Body of pancreas (tissue), 4 donors: ENCODE results near the gene DYNC2H1. TPM values are rescaled to one million over a fixed set of nuclear protein-coding genes. Genes with fewer than 3 reads are reported as not detected.

Source experiments
- ATAC-seq: fragments of 150-250 bp; one replicate; pipeline ENCODE4 v1.9.1; 2016
- DNase-seq, 4 donors: peaks; one replicate each; pipeline ENCODE4 v3.0.0-alpha.2; 2019
- H3K27ac ChIP-seq, 4 donors: fragments of 200-600 bp; sonication (generic); 1 replicate in 3 of 4; 2 replicates in 1 of 4; pipeline versions ENCODE4 v1.5.1 to v1.6.1; 2016 to 2019; ENCODE audit warnings: mild to moderate bottlenecking in 1 of 4, mixed read lengths in 1 of 4, moderate library complexity in 1 of 4
- H3K27me3 ChIP-seq, 2 donors: fragments of 200-600 bp; sonication (generic); one replicate each; pipeline ENCODE4 v1.6.0; 2016; ENCODE audit warnings: mild to moderate bottlenecking in 1 of 2
- H3K36me3 ChIP-seq, 2 donors: fragments of 200-600 bp; sonication (generic); replicated peaks in 1 of 2; 2 replicates each; pipeline ENCODE4 v1.5.1; 2016; ENCODE audit warnings: low read depth in 2 of 2; ENCODE audit not compliant: insufficient read depth in 1 of 2
- H3K4me1 ChIP-seq: fragments of 200-600 bp; sonication (generic); one replicate; pipeline ENCODE4 v1.6.0; 2016
- H3K4me3 ChIP-seq, 2 donors: fragments of 200-600 bp; sonication (generic); 1 replicate in 1 of 2; 2 replicates in 1 of 2; pipeline ENCODE4 v1.5.1; 2016 to 2019
- H3K9me3 ChIP-seq, 3 donors: fragments of 200-600 bp; sonication (generic); 1 replicate in 2 of 3; 2 replicates in 1 of 3; pipeline ENCODE4 v1.5.1; 2016
- POLR2A ChIP-seq, 3 donors: fragments of 450-650 bp; IDR thresholded peaks; one replicate each; pipeline ENCODE4 v1.6.1; 2016; ENCODE audit warnings: antibody characterized with exemption in 3 of 3, mild to moderate bottlenecking in 2 of 3
- WGBS, 2 donors: methylation state at CpG; one replicate each; pipeline ENCODE4 v1.1.5; 2017; 5-methylcytosine and 5-hydroxymethylcytosine counted together
- intact Hi-C: fragments of 100-400 bp; cut with DNase I; formaldehyde crosslinking; loops from one replicate; pipeline ENCODE4 v1.15.1; 2023
- total RNA-seq, 2 donors: library from RNA; depleted of rRNA; stranded (reverse); fragments of >200 nt; gene quantifications; one replicate each; pipeline ENCODE4 v1.1.0, GENCODE V29; 2016
- TF ChIP-seq, protein P1 (sequence below), 7 experiments: fragments of 450-650 bp in 4 of 7; fragments of 200-600 bp in 3 of 7; sonication (generic) in 3 of 7; IDR thresholded peaks; one replicate each; pipeline ENCODE4 v1.5.1; 2016 to 2019; ENCODE audit warnings: antibody characterized with exemption in 7 of 7

Gene DYNC2H1
- total RNA-seq, 2 donors from 2014 or later, result 12.2 to 19.5 TPM

GRCh38 chr11:103338621-103339484 lies 229.6 kb downstream of the DYNC2H1 start:
- no peaks in the 10 kb centered on the region for H3K27me3 ChIP-seq
- no peak for TF ChIP-seq POLR2A (IDR thresholded peaks at IDR 0.05)
- TF ChIP-seq, protein P1, sequence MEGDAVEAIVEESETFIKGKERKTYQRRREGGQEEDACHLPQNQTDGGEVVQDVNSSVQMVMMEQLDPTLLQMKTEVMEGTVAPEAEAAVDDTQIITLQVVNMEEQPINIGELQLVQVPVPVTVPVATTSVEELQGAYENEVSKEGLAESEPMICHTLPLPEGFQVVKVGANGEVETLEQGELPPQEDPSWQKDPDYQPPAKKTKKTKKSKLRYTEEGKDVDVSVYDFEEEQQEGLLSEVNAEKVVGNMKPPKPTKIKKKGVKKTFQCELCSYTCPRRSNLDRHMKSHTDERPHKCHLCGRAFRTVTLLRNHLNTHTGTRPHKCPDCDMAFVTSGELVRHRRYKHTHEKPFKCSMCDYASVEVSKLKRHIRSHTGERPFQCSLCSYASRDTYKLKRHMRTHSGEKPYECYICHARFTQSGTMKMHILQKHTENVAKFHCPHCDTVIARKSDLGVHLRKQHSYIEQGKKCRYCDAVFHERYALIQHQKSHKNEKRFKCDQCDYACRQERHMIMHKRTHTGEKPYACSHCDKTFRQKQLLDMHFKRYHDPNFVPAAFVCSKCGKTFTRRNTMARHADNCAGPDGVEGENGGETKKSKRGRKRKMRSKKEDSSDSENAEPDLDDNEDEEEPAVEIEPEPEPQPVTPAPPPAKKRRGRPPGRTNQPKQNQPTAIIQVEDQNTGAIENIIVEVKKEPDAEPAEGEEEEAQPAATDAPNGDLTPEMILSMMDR (IDR thresholded peaks at IDR 0.05), result no peak
- 77 to 100% methylated on average over 1 to 2 of the region's 2 CpGs for WGBS, 2 donors
- no peak overlapping the region for H3K4me3 ChIP-seq
- H3K4me1 ChIP-seq, result no peaks in the 10 kb centered on the region
- H3K27ac ChIP-seq, result no peak overlapping the region
- no peaks in the 10 kb centered on the region for H3K9me3 ChIP-seq
- H3K36me3 ChIP-seq, result no peaks in the 10 kb centered on the region
- DNase-seq (no peak), ATAC-seq (no peak)
- intact Hi-C loops, result no loop called here

- intact Hi-C loops, result no loop called here
- Histone ChIP-seq H3K36me3 (no peaks in the 10 kb centered on the region), H3K9me3 (no peaks in the 10 kb centered on the region), H3K27me3 (no peaks in the 10 kb centered on the region), H3K4me3 (no peak overlapping the region), H3K4me1 (no peaks in the 10 kb centered on the region), H3K27ac (no peak overlapping the region)
- DNase-seq (no peak), ATAC-seq (no peak)
- 65 to 80% methylated on average over 6 of the region's 6 CpGs for WGBS, 2 donors
- TF ChIP-seq, protein P1 (IDR thresholded peaks at IDR 0.05), result no peak
- no peak for TF ChIP-seq POLR2A (IDR thresholded peaks at IDR 0.05)
These were observed 230.2 kb downstream of the DYNC2H1 start for GRCh38 chr11:103339485-103339857.

DNA sequence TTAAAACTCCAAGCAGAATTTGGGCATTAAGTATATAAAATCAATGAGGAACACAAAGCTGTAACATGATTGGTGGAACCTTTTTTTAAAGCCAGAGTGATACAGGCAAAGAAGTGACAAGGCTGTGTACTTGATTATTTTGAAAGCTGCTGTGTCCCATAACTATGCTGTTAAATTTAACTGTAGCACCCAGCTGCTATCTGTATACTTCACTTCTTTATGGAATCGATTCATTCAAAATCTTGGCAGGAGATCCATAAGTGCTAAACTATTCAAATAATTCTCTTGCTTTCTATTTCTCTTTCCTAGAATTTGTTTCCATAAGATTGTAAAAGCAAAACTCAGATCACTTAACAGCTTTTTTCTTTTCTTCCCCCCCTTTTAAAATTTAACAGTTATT lies 231.7 kb downstream of the DYNC2H1 start:
- no peaks in the 10 kb centered on the region for H3K4me1 ChIP-seq
- H3K27me3 ChIP-seq, result no peaks in the 10 kb centered on the region
- TF ChIP-seq POLR2A (IDR thresholded peaks at IDR 0.05), result no peak
- TF ChIP-seq, protein P1 (IDR thresholded peaks at IDR 0.05), result no peak
- no peaks in the 10 kb centered on the region for H3K36me3 ChIP-seq
- intact Hi-C loops, result no loop called here
- 17 to 19% methylated on average over 1 of the region's 1 CpG for WGBS, 2 donors
- ATAC-seq, result no peak
- H3K27ac ChIP-seq, result no peak overlapping the region
- H3K4me3 ChIP-seq, result no peak overlapping the region
- DNase-seq, result no peak
- H3K9me3 ChIP-seq, result no peaks in the 10 kb centered on the region

GRCh38 chr11:103344886-103345285 lies 235.7 kb downstream of the DYNC2H1 start:
- H3K9me3 ChIP-seq, result no peaks in the 10 kb centered on the region
- no peaks in the 10 kb centered on the region for H3K27me3 ChIP-seq
- TF ChIP-seq, protein P1 (IDR thresholded peaks at IDR 0.05), result no peak
- TF ChIP-seq POLR2A (IDR thresholded peaks at IDR 0.05), result no peak
- ATAC-seq (no peak), DNase-seq (no peak)
- H3K4me1 ChIP-seq, result no peaks in the 10 kb centered on the region
- no peak overlapping the region for H3K27ac ChIP-seq
- no peaks in the 10 kb centered on the region for H3K36me3 ChIP-seq
- 36 to 39% methylated on average over 4 of the region's 4 CpGs for WGBS, 2 donors
- intact Hi-C loops, result no loop called here
- H3K4me3 ChIP-seq, result no peak overlapping the region

- H3K4me1 ChIP-seq, result no peaks in the 10 kb centered on the region
- no peaks in the 10 kb centered on the region for H3K27me3 ChIP-seq
- no peaks in the 10 kb centered on the region for H3K36me3 ChIP-seq
- no peaks in the 10 kb centered on the region for H3K9me3 ChIP-seq
- ATAC-seq (no peak), DNase-seq (no peak)
- H3K4me3 ChIP-seq, result no peak overlapping the region
- intact Hi-C loops, result no loop called here
- no peak overlapping the region for H3K27ac ChIP-seq
- TF ChIP-seq, protein P1 (IDR thresholded peaks at IDR 0.05), result no peak
- 91 to 95% methylated on average over 2 of the region's 2 CpGs for WGBS, 2 donors
These were observed 240.4 kb downstream of the DYNC2H1 start for GRCh38 chr11:103349595-103349994.
